ENCODE results near the gene MDC1. TPM values are rescaled to one million over a fixed set of nuclear protein-coding genes. Genes with fewer than 3 reads are reported as not detected.

MDC1 gene
- total RNA-seq, 2 experiments from 2014 or later: 79.5 to 88.7 TPM

GRCh38 chr6:30689985-30690384 is 27.1 kb downstream of the MDC1 start:
- H3K4me3 Mint-ChIP-seq: peak overlapping the region; percentile 91
- CTCF ChIA-PET: interaction anchor here (1.0 to 3.0 kb wide), 2 partner anchors 11 to 42 kb away, joined by 4 to 25 read pairs; no protein-coding TSS in a partner anchor
- peaks cover 37% of the 10 kb centered on the region for H3K4me1 Mint-ChIP-seq (ENCODE audit: low read depth)
- peak overlapping the region; percentile 99 for H3K27ac Mint-ChIP-seq
- POLR2A ChIA-PET: interaction anchor here (0.6 to 14.8 kb wide), 3 partner anchors 8 to 48 kb away, joined by 3 to 209 read pairs (median 7); partner anchors contain the start of genes MDC1 and TUBB
- intact Hi-C loops (cut with micrococcal nuclease): loop anchor here (1.0 to 5.0 kb wide), 2 partner anchors 11 to 667 kb away; partner anchors contain the start of gene HLA-B
- no peaks in the 10 kb centered on the region for H3K27me3 Mint-ChIP-seq
- H3K9me3 Mint-ChIP-seq: no peaks in the 10 kb centered on the region
- H3K36me3 Mint-ChIP-seq: peaks cover 22% of the 10 kb centered on the region
- DNase-seq: no peak

DNA sequence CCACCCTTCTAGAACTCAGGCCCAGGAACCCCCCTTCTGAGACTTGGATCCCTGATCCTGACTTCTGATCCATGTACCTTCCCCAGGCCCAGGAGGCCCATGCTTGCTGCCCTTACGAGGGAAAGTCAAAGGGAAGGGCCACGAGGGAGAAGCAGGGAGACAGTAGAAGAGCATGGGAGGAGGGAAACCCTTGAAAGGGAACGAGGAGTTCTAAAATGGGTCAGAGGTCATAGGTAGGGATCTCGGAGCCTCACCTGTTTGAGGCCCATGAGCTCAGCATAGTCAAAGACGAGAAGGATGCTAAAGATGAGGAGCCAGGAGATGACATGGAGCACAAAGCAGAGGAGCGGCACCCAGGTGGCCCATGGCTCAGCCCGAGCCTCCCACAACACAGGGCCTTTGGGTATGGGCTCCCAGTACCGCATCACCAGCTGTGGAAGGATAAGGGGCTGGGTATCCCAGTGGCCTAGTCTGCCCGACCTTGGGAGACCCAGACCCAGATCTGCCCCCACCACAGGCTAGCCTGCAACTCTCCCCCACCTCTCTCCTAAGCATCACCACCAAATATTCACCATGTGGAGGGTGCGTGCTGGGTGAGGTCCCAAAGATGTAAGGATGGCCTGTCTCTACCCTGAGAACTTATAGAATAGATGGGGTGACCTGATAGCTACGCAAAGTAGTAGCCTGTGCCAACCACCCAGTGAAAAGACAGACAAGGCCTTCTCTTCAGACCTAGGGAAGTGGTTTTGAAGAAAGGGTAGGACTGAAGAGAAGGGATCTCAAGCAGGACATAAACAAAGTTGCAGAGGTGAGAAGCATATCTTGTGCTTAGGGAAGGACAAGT is 27.8 kb downstream of the MDC1 start:
- Mint-ChIP-seq H3K4me3 (peak overlapping the region; percentile 91), H3K27me3 (no peaks in the 10 kb centered on the region), H3K27ac (peak overlapping the region; percentile 99), H3K9me3 (no peaks in the 10 kb centered on the region), H3K4me1 (ENCODE audit: low read depth) (peaks cover 37% of the 10 kb centered on the region), H3K36me3 (peaks cover 29% of the 10 kb centered on the region)
- POLR2A ChIA-PET: interaction anchor here (0.6 to 14.8 kb wide), 3 partner anchors 12 to 48 kb away, joined by 3 to 209 read pairs (median 5); partner anchors contain the start of genes MDC1 and TUBB
- intact Hi-C loops (cut with micrococcal nuclease): loop anchor here (5.0 kb wide), 1 partner anchor 668 kb away; the partner anchor contains the start of gene HLA-B
- CTCF ChIA-PET: interaction anchor here (2.5 to 3.0 kb wide), 2 partner anchors 10 to 33 kb away, joined by 20 to 25 read pairs; no protein-coding TSS in a partner anchor
- no peak for DNase-seq

GRCh38 chr6:30688569-30688968 is 28.5 kb downstream of the MDC1 start:
- intact Hi-C loops (cut with micrococcal nuclease): loop anchor here (5.0 kb wide), 1 partner anchor 669 kb away; the partner anchor contains the start of gene HLA-B
- peak; percentile 23 for DNase-seq
- ChIA-PET CTCF (interaction anchor here (2.0 to 3.0 kb wide), 3 partner anchors 10 to 42 kb away, joined by 8 to 25 read pairs (median 20); no protein-coding TSS in a partner anchor), POLR2A (interaction anchor here (0.5 to 14.8 kb wide), 4 partner anchors 13 to 158 kb away, joined by 3 to 209 read pairs (median 5); partner anchors contain the start of genes MDC1 and TUBB)
- no peaks in the 10 kb centered on the region for H3K9me3 Mint-ChIP-seq
- H3K36me3 Mint-ChIP-seq: peaks cover 35% of the 10 kb centered on the region
- H3K27ac Mint-ChIP-seq: peak overlapping the region; percentile 99
- H3K27me3 Mint-ChIP-seq: no peaks in the 10 kb centered on the region
- H3K4me3 Mint-ChIP-seq: peak overlapping the region; percentile 100
- H3K4me1 Mint-ChIP-seq (ENCODE audit: low read depth): peaks cover 37% of the 10 kb centered on the region

- peaks cover 37% of the 10 kb centered on the region for H3K4me1 Mint-ChIP-seq (ENCODE audit: low read depth)
- peaks cover 43% of the 10 kb centered on the region for H3K36me3 Mint-ChIP-seq
- no peak for DNase-seq
Measured at GRCh38 chr6:30687659-30688431, 29.2 kb downstream of the MDC1 start.

GRCh38 chr6:30686908-30687658 is 30.0 kb downstream of the MDC1 start:
- Mint-ChIP-seq H3K27me3 (no peaks in the 10 kb centered on the region), H3K4me1 (ENCODE audit: low read depth) (peaks cover 38% of the 10 kb centered on the region), H3K9me3 (no peaks in the 10 kb centered on the region)

More at GRCh38 chr6:30687659-30688431, 29.2 kb downstream of the MDC1 start:
- no peaks in the 10 kb centered on the region for H3K9me3 Mint-ChIP-seq
- ChIA-PET POLR2A (interaction anchor here (0.5 to 14.8 kb wide), 5 partner anchors 12 to 158 kb away, joined by 3 to 209 read pairs (median 3); partner anchors contain the start of genes MDC1 and TUBB), CTCF (interaction anchor here (0.6 to 3.0 kb wide), 5 partner anchors 9 to 1128 kb away, joined by 3 to 25 read pairs (median 8); no protein-coding TSS in a partner anchor)
- intact Hi-C loops (cut with micrococcal nuclease): loop anchor here (5.0 kb wide), 1 partner anchor 669 kb away; the partner anchor contains the start of gene HLA-B
- H3K27me3 Mint-ChIP-seq: no peaks in the 10 kb centered on the region
- H3K4me3 Mint-ChIP-seq: peak overlapping the region; percentile 100
- H3K27ac Mint-ChIP-seq: peak overlapping the region; percentile 99

DNA sequence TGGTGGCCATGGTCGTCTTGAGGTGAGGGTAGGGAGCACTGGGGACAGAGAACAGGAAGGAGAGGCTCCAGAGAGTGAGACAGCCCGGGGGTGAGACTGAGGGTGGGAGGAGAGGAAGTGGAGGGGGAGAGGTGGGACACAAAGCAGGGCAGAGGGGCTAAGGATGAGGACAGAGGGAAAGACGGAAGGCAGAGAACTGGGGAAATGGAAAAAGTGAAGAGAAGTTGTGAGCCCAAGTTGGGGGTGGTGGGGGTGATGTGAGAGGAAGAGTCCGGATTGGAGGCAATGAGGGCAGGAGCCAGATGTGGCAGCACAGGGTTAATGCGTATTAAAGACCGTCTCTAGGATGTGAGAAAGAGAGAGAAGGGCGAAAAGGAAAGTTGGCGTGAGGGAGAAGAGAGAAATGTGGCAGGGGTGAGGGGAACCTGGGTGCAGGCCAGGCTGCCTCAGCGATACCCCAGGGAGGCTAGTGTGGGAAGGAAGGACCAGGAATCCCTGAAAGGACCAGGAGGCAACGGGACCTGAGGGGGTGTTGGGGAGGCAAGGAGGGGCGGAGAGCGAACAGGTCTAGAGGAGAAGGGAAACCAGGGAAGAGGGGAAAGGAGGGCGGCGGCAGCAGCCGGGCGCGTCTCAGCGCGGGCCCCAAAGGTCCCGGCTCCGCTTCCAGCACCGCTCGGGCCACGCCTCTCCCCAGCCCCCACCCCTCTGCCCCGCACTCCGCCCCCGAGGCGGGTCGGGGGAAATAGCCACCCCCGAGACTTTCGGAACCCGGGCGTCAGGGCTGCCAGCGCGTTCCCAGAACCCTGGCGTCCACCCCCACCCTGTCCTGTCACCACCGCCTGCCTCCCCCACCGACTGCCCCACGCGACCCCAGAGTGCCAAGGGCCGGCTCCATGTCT is 30.8 kb downstream of the MDC1 start, which contains the start of gene PPP1R18:
Gene PPP1R18 (minus strand): TSS at position 637 of the 899 bp plus-strand sequence. CDS start 627 bp downstream, at position 10.
- H3K9me3 Mint-ChIP-seq: no peaks in the 10 kb centered on the region
- ChIA-PET POLR2A (interaction anchor here (1.1 to 14.8 kb wide), 4 partner anchors 35 to 73 kb away, joined by 7 to 209 read pairs (median 12); partner anchors contain the start of genes MDC1, MRPS18B, PPP1R10 and TUBB), CTCF (interaction anchor here (19.8 kb wide), 1 partner anchor 41 kb away, joined by 628 read pairs; the partner anchor contains the start of genes MDC1 and TUBB)
- no peaks in the 10 kb centered on the region for H3K27me3 Mint-ChIP-seq
- peaks cover 57% of the 10 kb centered on the region for H3K36me3 Mint-ChIP-seq
- H3K4me1 Mint-ChIP-seq (ENCODE audit: low read depth): peaks cover 34% of the 10 kb centered on the region
- DNase-seq: peak; percentile 91
- peak within 1 kb of the TSS; percentile 100 for H3K4me3 Mint-ChIP-seq
- peak within 1 kb of the TSS; percentile 99 for H3K27ac Mint-ChIP-seq
- intact Hi-C loops (cut with micrococcal nuclease): loop anchor here (1.0 to 5.0 kb wide), 2 partner anchors 69 to 671 kb away; partner anchors contain the start of genes HLA-B, MRPS18B and PPP1R10

More at GRCh38 chr6:30686908-30687658, 30.0 kb downstream of the MDC1 start:
- H3K27ac Mint-ChIP-seq: peak overlapping the region; percentile 99
- POLR2A ChIA-PET: interaction anchor here (0.6 to 14.8 kb wide), 4 partner anchors 12 to 155 kb away, joined by 3 to 209 read pairs (median 4); partner anchors contain the start of genes MDC1 and TUBB
- H3K36me3 Mint-ChIP-seq: peaks cover 49% of the 10 kb centered on the region
- CTCF ChIA-PET: interaction anchor here (0.6 to 3.0 kb wide), 5 partner anchors 8 to 1129 kb away, joined by 3 to 25 read pairs (median 8); no protein-coding TSS in a partner anchor
- peak overlapping the region; percentile 100 for H3K4me3 Mint-ChIP-seq
- intact Hi-C loops (cut with micrococcal nuclease): loop anchor here (1.0 to 5.0 kb wide), 2 partner anchors 70 to 670 kb away; partner anchors contain the start of genes HLA-B, MRPS18B and PPP1R10
- peak; percentile 90 for DNase-seq

DNA sequence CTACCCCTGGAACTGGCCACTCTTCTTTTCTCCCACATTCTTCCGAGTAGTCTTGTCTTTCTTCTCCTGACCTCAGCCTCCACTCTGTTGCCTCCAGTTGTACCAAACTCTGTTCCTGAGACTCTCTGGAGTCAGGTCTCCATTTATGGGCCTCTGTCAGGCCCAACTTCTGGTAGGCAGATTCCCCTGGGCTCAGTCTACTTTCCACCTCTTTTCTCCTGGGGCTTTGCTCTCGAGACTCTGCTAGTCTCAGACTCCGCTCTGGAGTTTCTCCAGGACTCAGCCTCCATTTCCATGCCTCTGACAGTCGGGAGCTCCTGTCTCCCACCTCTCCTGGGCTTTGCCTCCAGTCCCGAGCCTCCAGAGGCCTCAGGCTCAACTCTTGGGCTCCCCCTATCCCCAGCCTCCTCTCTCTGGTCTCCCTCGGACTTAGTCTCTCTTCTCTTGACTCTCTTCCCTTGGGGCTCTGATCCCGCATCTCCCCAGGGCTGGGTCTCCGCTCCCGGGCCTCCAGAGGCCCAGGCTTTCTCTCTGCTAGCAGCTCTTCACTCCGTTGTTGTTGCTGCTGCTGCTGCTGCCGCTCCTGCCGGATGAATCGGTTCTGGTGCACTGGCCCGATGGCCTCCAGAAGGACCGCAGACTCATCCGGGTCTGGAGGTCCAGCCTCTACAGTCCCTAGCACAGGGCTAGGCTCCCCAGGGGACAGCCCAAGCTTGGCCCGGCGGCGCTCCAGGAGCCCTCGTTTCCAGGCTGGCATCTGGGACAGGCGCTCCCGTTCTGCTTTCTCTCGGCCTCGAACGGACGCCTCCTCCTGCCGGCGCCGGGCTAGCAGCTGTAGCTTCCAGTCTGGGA is 31.7 kb downstream of the MDC1 start:
- intact Hi-C loops (cut with micrococcal nuclease): loop anchor here (1.0 to 5.0 kb wide), 2 partner anchors 68 to 672 kb away; partner anchors contain the start of genes HLA-B, MRPS18B and PPP1R10
- Mint-ChIP-seq H3K27me3 (no peaks in the 10 kb centered on the region), H3K27ac (peak overlapping the region; percentile 99), H3K4me1 (ENCODE audit: low read depth) (peaks cover 34% of the 10 kb centered on the region), H3K4me3 (peak overlapping the region; percentile 100), H3K9me3 (no peaks in the 10 kb centered on the region), H3K36me3 (peaks cover 64% of the 10 kb centered on the region)
- ChIA-PET CTCF (interaction anchor here (0.7 to 19.8 kb wide), 2 partner anchors 41 to 68 kb away, joined by 3 to 628 read pairs; partner anchors contain the start of genes MDC1, MRPS18B and TUBB), POLR2A (interaction anchor here (1.1 to 14.8 kb wide), 4 partner anchors 36 to 72 kb away, joined by 7 to 209 read pairs (median 12); partner anchors contain the start of genes MDC1, MRPS18B, PPP1R10 and TUBB)
- peak; percentile 48 for DNase-seq

DNA sequence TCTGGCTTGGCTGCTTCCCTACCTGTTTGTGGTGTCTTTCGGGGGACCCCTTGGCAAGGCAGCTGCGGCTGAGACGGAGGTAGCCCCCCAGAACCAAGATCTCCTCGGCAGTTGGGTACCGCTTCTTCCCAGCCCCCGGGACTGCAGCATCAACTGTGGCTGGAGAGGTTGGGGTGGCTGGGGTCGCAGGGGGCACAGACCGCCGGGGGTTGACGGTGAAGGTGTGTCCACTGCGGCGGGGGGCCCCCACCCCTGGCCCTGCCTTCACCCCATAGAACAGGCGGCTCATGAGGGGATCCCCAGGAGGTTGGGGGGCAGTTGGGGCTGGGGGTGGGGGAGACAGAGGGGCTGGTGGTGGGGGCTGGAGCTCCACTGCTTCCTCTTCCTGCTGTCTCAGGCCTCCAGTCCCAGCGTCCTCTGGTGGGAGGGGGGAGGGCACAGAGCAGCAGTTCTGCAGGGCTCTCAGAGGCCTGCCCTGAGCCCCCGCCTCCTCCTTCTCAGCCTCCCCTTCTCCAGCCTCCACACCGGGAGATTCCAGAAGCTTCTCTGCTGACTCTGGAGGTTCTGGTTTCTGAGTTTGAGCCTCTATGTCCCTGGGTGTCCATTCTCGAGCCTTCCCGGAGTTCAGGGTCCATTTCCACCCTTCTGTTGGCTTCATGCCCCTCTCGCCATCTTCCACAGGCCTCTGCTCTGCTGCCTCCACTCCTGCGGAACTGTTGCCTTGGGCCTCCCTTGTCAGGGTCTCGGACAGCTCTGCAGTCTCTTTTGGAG is 32.5 kb downstream of the MDC1 start:
- Mint-ChIP-seq H3K9me3 (no peaks in the 10 kb centered on the region), H3K4me3 (peak overlapping the region; percentile 100), H3K36me3 (peaks cover 71% of the 10 kb centered on the region), H3K27me3 (no peaks in the 10 kb centered on the region), H3K27ac (peak overlapping the region; percentile 99), H3K4me1 (ENCODE audit: low read depth) (peaks cover 26% of the 10 kb centered on the region)
- peak; percentile 78 for DNase-seq
- CTCF ChIA-PET: interaction anchor here (19.8 kb wide), 1 partner anchor 42 kb away, joined by 628 read pairs; the partner anchor contains the start of genes MDC1 and TUBB
- POLR2A ChIA-PET: interaction anchor here (0.8 to 14.8 kb wide), 4 partner anchors 37 to 72 kb away, joined by 4 to 209 read pairs (median 11); partner anchors contain the start of genes MDC1 and TUBB
- intact Hi-C loops (cut with micrococcal nuclease): loop anchor here (5.0 kb wide), 3 partner anchors 112 to 673 kb away; partner anchors contain the start of genes ABCF1, GNL1, HLA-B and PRR3
